Endometrial microvascular endothelial cells (primary cell): ENCODE measurements around the gene PGR. TPM values are rescaled to one million over a fixed set of nuclear protein-coding genes. Genes with fewer than 3 reads are reported as not detected.

Experiments used
- in situ Hi-C: cut with HindIII; loops from 2 replicates; pipeline ENCODE4 v1.10.0; 2017; ENCODE audit warnings: low sequenced_read_pairs, low pct_unique_long_range_greater_than_20kb; ENCODE audit errors: inconsistent ontology term
- total RNA-seq: library from RNA; depleted of rRNA; stranded (reverse); fragments of >200 nt; gene quantifications from one replicate; pipeline ENCODE4 v1.2.3, GENCODE V29; 2015; ENCODE audit errors: inconsistent ontology term

Gene PGR
- total RNA-seq: under 0.01 TPM

GRCh38 chr11:101129203-101129943 lies at the start of gene PGR:
Gene PGR (minus strand): TSS chr11:101129813. CDS start chr11:101129070, 743 bp downstream.
- in situ Hi-C loops: no loop called here

- in situ Hi-C loops: no loop called here
Measured at GRCh38 chr11:101176381-101176780, 46.8 kb upstream of the PGR start.

- in situ Hi-C loops: no loop called here
Measured at GRCh38 chr11:101169944-101170343, 40.3 kb upstream of the PGR start.

GRCh38 chr11:101166038-101166437 lies 36.4 kb upstream of the PGR start:
- in situ Hi-C loops: no loop called here

- in situ Hi-C loops: no loop called here
Measured at GRCh38 chr11:101158119-101158518, 28.5 kb upstream of the PGR start.

GRCh38 chr11:101138245-101138930 lies 8.8 kb upstream of the PGR start:
- in situ Hi-C loops: no loop called here

GRCh38 chr11:101133190-101133589 lies 3.6 kb upstream of the PGR start:
- in situ Hi-C loops: no loop called here

GRCh38 chr11:101128571-101129202 lies 926 bp downstream of the PGR start:
- in situ Hi-C loops: no loop called here

GRCh38 chr11:101127699-101128570 lies 1.7 kb downstream of the PGR start:
- in situ Hi-C loops: no loop called here

- in situ Hi-C loops: no loop called here
Measured at GRCh38 chr11:101127197-101127698, 2.4 kb downstream of the PGR start.

- in situ Hi-C loops: no loop called here
Measured at GRCh38 chr11:101126551-101127196, 2.9 kb downstream of the PGR start.

GRCh38 chr11:101115671-101116160 lies 13.9 kb downstream of the PGR start:
- in situ Hi-C loops: no loop called here

GRCh38 chr11:101113540-101113939 lies 16.1 kb downstream of the PGR start:
- in situ Hi-C loops: no loop called here

GRCh38 chr11:101104716-101105115 lies 24.9 kb downstream of the PGR start:
- in situ Hi-C loops: no loop called here

GRCh38 chr11:101103433-101103832 lies 26.2 kb downstream of the PGR start:
- in situ Hi-C loops: no loop called here

- in situ Hi-C loops: no loop called here
Measured at GRCh38 chr11:101100601-101101000, 29.0 kb downstream of the PGR start.

GRCh38 chr11:101096036-101096704 lies 33.4 kb downstream of the PGR start:
- in situ Hi-C loops: no loop called here

- in situ Hi-C loops: no loop called here
Measured at GRCh38 chr11:101091781-101092180, 37.8 kb downstream of the PGR start.
